GM19372 (cell line): ENCODE measurements around the gene CXCL17.
"Not testable (repeated sequence)": the region's sequence is repeated elsewhere in the genome, so short reads cannot be mapped to it uniquely, and the experiment has no call there.

Source experiments
- ATAC-seq: cut with Tn5 transposase; IDR thresholded peaks from one replicate; pipeline ENCODE4 v1.9.1; 2021; ENCODE audit warnings: mild to moderate bottlenecking, low read depth, moderate library complexity; ENCODE audit not compliant: unreplicated experiment

The CXCL17 gene, protein sequence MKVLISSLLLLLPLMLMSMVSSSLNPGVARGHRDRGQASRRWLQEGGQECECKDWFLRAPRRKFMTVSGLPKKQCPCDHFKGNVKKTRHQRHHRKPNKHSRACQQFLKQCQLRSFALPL

DNA sequence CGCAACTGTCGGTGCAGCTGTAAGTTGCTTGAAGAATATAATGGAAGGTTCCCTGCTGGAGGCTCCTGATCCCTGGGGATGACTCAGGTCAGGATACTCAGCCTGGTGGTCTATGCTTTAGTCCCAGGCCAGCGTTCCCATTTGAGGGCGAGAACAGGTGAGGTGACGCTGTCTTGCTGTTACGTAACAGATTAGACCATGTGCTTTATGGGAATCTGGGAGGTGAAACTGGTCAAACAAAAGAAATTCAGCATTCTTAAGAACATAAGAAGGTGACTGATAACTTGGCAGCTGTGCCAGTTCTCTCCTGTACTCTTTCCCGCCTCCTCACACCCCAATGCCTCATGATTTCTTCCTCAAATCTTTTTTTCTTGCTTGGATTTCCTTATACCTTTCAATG, at the start of gene CXCL17:
TSS of gene CXCL17 (minus strand) at position 114 of the 400 bp plus-strand sequence. CDS start 114 bp downstream, outside the sequence.
- ATAC-seq = no peak

DNA sequence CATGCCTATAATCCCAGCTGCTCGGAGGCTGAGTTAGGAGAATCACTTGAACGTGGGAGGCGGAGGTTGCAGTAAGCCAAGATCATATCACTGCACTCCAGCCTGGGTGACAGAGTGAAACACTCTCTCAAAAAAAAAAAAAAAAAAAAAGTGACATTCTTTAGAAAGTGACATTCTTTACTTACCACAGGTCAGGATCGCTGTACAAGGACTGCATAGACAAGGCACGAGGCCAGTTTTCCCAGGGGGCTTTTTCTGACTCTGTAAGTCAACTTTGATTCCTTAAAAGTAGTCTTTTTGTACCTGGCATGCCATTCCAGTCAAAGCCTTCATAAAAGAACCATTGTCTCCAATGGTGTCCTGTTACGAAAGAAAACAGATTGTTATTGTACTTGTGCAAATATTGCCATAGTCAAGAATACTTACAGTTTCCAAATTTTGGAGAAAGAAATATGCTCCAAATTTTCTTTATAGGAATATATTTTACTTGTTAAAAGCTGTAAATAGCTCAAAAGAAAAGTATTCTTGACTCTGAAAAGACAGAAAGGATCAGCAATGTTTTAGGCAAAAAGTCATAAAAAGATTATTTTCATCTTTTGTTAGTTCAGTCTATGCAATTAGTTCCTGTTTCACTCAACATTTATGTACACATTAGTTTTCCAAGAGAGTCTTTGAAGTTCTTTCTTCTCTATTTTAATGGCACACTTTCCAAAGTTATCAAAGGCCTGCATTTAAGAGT, 46.2 kb upstream of the CXCL17 start:
- no peak for ATAC-seq

DNA sequence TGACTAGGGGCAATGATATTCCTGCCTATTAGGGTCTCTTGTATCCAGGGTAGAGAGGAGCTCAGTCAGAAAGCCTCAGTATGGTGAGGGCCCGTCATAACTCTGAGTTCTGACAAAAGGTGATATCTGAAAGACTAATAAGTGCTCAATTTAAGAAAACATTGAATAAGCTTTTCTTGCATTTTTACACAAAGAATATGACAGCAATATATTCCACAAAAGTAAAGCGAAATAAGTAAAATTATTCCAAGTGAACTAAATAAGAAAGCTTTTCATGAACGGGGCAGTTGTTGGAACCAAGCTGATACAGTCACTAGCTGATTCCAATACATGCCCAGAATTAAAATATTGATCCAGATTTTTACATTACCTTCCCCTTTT, 45.0 kb upstream of the CXCL17 start:
- no peak for ATAC-seq

DNA sequence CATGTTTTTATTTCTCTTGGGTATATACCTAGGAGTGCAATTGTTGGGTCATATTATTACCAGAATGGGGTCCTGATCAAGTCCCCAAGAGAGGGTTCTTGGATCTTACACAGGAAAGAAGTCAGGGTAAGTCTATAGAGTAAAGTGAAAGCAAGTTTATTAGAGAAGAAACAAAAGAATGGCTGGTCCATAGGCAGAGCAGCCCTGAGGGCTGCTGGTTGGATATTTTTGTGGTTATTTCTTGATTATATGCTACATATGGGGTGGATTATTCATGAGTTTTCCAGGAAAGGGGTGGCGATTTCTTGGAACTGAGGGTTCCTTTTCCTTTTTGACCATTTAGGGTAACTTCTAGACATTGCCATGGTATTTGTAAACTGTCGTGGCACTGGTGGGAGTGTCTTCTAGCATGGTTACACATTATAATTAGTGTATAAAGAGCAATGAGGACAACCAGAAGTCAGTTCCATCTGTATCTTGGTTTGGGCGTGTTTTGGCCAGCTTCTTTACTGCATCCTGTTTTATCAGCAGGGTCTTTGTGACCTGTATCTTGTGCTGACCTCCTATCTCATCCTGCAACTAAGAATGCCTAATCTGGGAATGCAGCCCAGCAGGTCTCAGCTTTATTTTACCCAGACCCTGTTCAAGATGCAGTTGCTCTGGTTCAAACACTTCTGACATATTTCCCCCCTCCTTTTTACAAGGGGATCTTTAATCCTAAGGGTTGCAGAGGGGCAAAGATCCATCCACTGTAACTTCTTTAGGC, 44.5 kb upstream of the CXCL17 start:
- no peak for ATAC-seq

DNA sequence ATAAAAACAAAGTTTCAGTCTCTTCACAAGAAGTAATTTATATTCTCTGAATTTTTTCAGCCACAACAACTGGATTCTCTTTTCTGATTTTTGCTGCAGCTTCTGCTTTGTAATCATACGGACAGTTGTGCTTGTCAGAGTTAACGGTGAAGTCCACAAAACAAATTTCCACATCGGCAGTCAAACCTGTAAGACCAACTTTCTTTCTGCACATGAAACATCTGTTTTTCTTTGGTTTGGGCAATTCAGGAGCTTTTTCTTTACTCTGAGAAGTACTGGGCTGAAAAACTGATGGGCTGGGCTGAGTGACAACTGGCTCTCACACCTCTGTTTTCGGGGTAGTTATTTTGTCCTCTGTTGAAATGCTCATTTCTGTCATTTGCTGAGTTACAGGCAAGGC, 42.3 kb upstream of the CXCL17 start:
- not testable (repeated sequence) for ATAC-seq

DNA sequence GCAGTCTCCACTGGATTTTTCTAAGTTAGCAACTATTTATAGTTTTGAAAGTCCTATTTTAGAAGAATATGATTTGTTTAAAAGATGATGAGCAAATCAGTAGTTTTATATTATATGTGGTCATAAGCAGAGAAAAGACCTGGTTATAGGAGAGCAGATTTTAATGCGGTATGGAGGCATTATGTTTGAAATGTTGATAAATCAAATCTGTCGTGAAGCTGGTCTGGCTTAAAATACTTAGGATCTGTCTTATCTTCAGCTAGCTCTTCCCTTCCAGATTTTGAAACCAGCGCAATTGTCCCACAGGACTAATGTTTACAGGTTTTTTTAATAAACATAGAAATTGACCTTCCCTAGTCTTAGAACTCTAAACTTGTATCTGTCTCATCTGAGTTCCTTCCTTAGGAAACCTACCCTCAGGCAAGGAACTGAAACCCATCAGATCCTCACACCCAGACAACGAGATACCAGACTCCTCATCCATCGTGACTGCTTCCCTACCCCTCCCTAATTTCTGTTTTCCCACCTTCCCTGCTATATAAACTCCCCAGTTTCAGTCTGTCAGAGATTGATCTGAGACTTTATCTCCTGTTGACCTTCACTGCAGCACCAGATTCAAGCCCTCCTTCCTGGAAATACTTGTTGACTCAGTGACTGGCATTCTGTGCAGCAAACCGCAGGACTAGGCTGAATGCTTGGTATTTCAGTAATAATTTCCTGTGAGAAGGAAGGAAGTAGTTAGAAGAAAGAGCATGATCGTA, 37.8 kb upstream of the CXCL17 start:
- no peak for ATAC-seq

DNA sequence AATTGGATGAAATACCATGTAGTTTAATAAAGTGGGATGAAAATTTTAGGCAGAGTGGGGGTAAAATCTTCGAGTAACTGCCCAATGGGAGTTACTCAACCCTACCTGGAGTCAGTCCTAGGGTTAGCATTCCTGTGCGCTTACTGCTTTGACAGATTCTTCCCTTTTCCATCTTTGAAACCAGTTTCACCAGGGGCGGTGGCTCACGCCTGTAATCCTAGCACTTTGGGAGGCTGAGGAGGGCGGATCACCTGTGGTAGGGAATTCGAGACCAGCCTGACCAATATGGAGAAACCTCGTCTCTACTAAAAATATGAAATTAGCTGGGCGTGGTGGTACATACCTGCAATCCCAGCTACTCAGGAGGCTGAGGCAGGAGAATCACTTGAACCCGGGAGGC, 37.0 kb upstream of the CXCL17 start:
- ATAC-seq = no peak

DNA sequence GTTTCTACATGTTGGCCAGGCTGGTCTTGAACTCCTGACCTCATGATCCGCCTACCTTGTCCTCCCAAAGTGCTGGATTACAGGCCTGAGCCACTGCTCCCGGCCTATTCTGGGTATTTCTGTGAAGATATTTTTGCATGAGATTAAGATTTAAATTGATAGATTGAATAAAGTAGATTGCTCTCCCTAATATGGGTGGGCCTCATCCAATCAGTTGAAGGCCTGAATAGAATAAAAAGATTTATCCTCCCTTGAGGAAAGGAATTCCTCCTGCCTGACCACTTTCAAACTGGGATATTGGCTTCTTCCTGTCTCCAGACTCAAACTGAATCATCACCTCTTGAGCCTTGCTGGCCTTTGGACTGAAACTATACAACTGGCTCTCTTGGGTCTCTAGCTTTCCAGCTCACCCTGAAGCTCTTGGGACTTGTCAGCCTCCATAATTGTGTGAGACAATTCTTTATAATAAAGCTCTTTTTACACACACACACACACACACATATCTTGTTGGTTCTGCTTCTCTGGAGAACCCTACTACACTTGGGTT, 36.1 kb upstream of the CXCL17 start:
- ATAC-seq = no peak

DNA sequence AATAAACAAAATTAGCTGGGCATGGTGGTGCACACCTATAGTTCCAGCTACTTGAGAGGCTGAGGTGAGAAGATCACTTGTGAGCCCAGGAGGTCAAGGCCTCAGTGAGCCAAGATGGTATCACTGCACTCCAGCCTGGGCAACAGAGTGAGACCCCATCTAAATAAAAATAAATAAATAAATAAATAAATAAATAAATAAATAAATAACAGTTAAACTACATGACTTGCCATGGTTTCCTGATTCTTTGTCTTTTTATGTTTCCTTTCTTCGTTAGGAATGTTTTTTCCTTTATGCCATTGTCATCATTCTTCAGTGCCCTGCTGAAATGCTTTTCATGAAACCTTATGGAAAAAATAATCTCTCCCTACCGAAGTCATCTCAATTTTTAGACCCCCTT, 35.2 kb upstream of the CXCL17 start:
- ATAC-seq = no peak

DNA sequence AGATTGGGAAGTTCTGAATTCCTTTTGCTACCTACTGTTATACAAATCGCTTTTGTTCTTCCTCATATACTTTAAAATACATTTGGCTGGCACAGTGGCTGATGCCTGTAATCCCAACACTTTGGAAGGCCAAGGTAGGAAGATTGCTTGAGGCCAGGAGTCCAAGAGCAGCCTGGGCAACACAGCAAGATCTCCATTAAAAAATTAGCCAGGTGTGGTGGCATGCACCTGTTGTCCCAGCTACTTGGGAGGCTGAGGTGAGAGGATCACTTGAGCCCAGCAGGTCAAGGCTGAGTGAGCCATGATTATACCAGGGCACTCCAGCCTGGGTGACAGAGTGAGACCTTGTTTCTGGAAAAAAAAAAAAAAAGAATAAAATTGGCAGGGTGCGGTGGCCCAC, 34.4 kb upstream of the CXCL17 start:
- ATAC-seq = no peak

DNA sequence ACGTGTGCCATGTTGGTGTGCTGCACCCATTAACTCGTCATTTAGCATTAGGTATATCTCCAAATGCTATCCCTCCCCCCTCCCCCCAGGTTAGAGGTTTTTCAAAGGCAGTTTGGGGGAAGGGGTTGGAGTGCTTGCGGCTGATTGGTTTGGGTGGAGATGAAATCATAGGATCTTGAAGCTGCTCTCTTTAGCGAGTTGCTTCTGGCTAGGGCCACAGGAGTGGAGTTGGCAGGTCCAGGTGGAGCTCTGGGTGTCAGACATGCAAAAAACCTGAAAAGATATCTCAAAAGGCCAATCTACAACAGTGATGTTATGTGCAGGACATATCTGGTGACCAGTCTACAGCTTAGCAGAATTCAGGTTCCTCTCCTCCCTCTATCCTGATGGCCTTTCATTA, 32.6 kb upstream of the CXCL17 start:
- ATAC-seq = no peak

DNA sequence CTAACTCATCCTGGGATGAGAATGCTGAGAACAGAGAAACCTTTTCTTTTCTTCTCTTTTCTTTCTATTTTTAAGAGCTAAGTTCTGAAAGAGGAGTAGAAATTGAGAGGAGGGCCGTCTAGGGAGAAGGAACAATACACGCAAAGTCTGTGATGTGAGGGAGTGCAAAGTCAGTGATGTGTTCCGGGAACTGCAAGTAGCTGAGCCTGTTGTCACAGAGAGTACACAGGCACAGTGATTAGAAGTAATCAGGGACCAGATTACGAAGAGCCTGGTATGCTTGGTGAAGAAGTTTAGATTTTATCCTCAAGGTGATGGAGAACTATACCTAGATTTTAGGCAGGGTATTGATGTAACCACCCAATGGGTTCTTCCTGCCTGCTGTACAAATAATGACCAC, 32.0 kb upstream of the CXCL17 start:
- ATAC-seq = no peak

DNA sequence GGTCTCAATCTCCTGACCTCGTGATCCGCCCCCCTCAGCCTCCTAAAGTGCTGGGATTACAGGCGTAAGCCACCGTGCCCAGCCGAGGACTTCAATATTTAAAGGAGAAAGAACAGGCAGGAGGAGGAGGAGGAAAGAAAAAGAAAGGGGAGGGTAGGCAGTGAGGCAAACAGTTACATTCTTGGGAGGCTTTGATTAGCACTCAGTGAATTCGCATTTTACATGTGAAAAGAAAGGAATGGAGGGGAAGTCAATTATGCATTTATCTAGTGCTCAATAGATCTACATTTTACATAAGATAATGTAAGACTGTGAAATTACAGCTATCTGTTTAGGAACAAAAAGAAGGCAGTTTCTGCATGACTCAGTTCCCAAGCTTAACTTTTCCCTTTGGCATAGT, 30.9 kb upstream of the CXCL17 start:
- no peak for ATAC-seq

DNA sequence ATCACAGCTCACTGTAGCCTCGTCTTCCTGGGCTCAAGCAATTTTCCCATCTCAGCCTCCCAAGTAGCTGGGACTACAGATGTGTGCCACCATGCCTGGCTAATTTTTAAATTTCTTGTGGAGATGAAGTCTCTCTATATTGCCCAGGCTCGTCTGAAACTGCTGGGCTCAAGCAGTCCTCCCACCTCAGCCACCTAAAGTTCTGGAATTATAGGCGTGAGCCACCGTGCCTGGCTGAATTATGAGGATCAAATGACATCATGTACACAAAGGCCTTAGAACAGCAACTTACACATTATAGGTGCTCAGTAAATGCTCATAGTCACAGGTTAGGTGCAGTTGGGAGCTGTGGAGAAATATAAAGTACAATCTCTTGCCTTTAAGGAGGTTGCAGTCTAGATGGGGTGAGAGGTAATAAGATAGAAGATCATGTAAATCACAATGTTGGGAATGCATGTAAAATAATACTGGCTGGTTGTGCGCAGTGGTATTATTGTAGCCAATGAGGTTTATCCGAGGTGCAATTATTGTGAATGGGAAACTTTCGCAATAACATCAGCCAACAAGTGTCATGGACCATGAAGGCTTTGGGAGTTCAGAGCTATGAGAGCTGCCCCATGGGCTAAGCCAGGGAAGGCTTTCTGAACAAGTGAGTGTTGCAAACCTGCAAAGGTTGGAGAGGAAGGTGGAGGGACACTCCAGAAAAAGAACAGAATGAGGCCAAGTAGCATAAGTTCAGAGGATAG, 29.8 kb upstream of the CXCL17 start:
- ATAC-seq = no peak

DNA sequence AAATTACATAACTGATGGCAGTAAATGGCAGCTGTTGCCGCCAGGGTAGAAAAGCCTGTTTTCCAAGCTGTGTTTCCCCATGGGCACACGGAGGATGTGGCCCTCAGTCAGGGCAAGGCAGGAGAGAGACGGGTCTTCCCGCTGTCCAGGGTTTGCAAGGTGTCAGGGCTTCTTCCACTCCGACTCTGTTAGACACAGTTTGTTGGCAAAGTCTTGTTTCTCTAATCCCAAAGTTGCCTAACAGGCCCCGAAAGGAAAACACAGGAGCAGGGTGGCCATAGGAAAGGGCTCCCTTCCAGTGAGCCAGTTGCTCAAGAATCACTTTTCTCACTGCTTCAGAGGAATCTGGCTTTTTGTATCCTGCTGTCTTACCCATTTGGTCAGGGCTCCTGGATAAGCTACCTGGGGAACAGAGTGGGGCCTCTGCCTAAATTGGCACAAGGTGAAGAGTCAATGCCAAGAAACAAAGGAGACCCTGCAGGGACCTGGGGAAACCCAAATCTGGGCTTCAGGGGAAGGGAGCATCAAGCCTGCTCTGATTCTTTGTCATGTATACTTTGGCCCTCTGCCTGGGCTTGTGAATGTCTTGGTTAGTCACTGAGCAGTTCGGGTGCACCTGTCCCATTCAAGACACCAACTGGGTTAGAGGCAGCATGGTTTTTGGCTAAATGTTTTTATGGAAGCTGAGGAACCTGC, 29.0 kb upstream of the CXCL17 start:
- ATAC-seq = no peak

DNA sequence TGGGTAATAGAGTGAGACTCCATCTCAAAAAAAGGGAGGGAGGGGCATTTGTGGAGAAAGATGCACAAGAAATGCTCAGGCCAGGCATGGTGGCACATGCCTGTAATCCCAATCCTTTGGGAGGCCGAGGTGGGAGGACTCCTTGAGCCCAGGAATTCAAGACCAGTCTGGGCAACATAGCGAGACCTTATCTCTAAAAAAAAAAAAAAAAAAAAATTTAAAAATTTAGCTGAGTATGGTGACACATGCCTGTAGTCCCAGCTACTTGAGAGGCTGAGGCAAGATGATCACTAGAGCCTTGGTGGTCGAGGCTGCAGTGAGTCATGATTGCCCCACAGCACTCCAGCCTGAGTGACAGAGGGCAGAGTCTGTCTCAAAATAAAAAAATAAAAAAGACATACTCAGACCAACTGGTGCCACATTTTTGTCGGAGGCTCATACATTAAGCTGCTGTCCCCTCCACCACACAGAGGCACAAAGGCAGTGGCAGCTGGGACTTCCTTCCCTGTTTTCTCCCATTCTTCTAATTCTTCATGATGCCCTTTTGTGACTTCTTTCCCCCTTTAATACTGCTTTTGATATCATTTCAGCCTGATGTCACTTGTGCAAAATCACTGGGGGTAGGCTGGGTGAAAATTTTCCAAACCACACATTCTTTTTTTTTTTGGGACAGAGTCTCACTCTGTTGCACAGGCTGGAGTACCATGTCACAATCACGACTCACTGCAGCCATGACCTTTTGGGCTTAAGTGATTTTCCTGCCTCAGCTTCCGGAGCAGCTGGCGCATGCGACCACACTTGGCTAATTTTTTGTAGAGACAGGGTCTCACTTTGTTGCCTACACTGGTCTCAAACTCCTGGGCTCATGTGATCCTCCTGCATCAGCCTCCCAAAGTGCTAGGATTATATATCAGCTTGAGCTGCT, 26.8 kb upstream of the CXCL17 start:
- ATAC-seq = no peak

DNA sequence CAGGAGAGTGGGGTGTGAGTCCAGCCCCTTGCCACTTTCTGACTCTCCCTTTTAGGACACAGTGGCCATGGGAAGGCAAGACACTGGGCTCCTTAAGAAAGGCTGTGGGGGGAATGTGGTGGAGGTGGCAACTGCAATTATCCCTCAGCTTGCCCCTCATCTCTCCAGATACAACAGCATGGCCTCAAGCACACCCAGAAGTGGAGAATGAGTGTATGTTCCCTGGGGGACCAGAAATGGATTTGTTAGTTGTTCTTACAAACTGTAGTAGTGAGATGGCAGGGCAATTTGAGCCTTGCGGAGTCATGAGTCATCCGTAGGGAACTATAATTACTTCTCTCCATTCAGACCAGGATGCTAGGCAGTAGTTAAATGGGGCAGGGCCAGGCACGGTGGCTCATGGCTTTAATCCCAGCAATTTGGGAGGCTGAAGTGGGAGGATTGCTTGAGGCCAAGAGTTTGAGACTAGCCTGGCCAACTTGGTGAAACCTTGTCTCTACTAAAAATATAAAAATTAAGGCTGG, 25.6 kb upstream of the CXCL17 start:
- ATAC-seq = no peak

DNA sequence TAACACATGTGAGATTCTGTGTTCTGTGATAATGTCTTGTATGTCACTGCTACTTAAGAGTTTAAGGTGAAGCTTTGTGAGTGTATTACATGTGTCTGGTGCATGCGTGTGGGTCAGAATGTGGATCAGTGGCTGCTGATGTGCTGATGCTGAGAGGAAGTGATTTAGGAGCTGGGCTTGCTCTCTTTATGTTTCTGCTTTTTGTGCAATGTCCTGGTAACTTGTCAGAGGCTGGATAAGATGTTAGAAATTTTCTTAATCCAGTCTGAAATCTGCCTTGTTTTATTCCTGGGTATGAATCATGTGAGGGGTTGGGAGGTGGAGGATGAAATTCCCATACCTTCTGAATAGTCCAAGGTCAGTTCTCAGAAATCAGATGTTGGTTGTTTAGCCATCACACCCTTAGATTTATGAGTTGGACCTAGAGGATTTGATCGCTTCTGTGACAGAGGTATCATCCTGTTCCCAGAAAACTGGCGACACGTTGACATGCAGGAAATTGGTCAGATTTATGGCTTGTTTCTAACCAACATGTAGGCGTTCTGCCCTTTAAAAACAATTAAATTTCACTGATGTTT, 24.5 kb upstream of the CXCL17 start:
- ATAC-seq = no peak
